ENCODE data around the gene TRABD.
"Not testable (repeated sequence)": the region's sequence is repeated elsewhere in the genome, so short reads cannot be mapped to it uniquely, and the experiment has no call there.

Gene TRABD

DNA sequence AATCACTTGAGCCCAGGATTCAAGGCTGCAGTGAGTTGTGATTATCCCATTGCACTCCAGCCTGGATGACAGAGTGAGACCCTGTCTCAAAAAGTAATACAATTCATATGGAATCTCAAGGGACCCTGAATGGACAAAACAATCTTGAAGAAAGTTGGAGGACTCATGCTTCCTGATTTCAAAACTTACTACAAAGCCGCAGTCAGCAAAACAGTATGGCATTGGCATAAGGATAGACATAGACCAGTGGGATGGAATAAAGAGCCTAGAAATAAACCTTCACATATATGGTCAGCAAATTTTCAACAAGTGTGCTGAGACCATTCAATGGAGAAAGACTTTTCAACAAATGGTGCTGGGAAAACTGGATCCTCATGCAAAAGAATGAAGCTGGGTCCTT is 17.6 kb downstream of the TRABD start:
- no peak for DNase-seq

DNA sequence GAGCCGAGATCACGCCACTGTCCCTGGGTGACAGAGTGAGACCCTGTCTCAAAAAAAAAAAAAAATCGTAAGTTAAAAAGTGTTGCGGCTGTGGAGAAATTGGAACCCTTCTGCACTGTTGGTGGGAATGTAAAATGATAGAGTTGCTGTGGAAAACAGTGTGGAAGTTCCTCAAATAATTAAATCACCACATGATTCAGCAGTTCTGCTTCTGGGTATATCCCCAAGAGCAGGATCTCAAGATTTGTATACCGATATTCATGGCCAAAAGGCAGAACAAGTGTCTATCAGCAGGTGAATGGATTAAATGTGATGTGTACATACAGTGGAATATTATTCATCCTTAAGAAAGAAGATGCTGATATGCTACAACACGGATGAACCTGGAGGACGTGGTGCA is 18.9 kb downstream of the TRABD start:
- DNase-seq = no peak

DNA sequence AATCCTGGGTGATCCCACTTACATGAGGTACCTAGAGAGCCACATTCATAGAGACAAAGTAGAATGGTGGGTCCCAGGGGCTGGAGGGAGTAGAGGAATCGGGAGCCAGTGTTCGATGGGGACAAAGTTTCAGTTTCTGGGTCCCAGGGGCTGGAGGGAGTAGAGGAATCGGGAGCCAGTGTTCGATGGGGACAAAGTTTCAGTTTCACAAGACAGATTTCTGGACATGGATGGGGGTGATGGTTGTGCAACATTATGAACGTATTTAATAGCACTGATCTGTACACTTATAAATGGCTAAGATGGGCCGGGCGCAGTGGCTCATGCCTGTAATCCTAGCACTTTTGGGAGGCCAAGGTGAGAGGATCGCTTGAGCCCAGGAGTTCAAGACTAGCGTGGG is 19.3 kb downstream of the TRABD start:
- DNase-seq = not testable (repeated sequence)

- DNase-seq = no peak
Observed at GRCh38 chr22:50205781-50206569, 20.3 kb downstream of the TRABD start.

DNA sequence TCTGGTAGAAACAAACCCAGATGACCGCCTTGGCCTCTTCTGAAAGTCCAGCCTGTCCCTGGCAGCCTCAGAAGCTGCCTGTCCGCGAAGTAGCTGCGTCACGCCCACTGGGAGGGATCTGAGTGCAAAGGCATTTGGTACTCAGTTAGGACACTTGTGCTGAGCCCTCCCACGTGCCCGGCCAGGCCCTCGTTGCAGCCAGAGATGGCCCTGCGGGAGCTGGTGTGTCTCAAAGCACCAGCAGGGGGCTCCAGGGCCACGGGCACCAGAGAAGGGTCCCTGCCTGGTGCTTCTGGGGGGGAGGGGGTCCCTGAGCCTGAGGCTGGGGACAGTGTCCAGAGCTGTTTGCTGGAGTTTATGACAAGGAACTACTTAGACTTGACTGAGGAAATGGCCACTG is 20.9 kb downstream of the TRABD start:
- peak; percentile 17 for DNase-seq

GRCh38 chr22:50207383-50208140 is 21.8 kb downstream of the TRABD start:
- no peak for DNase-seq

- no peak for DNase-seq
Observed at GRCh38 chr22:50208430-50208938, 22.8 kb downstream of the TRABD start.

GRCh38 chr22:50208939-50209892 is 23.5 kb downstream of the TRABD start:
- no peak for DNase-seq

- DNase-seq = peak; percentile 57
Observed at GRCh38 chr22:50209893-50210292, 24.2 kb downstream of the TRABD start.

DNA sequence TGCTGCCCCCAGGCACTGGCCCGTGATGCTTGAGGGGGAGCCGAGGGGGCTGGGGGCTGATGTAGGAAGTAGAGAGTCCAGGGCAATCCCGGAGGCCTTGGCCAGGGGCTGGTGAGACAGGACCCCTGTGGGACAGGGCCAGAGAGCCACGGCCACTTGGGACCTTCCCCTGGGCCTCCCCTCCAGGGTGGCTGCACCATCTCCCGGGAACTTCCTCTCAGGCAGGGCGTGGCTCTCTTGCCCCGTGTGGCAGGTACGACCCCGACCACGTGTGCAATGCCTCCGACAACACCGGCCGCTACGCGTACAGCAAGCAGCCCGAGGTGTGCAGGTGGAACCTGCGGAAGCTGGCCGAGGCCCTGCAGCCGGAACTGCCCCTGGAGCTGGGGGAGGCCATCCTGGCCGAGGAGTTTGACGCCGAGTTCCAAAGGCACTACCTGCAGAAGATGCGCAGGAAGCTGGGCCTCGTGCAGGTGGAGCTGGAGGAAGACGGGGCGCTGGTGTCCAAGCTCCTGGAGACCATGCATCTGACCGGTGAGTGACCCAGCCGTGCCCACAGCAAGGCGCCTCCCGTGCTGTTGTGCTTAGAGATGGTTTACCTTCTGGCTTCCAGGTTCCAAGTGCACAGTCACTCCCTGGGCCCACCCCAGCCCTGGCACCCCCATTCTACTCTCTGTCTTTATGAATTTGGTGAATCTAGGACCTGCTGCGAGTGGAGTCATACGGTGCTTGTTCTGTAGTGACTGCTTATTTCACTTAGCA is 24.8 kb downstream of the TRABD start:
- DNase-seq = no peak

GRCh38 chr22:50211147-50211546 is 25.4 kb downstream of the TRABD start:
- DNase-seq = no peak

- no peak for DNase-seq
Observed at GRCh38 chr22:50213263-50213662, 27.6 kb downstream of the TRABD start.

GRCh38 chr22:50215297-50216054 is 29.8 kb downstream of the TRABD start:
- no peak for DNase-seq

GRCh38 chr22:50216055-50216683 is 30.5 kb downstream of the TRABD start:
- no peak for DNase-seq

DNA sequence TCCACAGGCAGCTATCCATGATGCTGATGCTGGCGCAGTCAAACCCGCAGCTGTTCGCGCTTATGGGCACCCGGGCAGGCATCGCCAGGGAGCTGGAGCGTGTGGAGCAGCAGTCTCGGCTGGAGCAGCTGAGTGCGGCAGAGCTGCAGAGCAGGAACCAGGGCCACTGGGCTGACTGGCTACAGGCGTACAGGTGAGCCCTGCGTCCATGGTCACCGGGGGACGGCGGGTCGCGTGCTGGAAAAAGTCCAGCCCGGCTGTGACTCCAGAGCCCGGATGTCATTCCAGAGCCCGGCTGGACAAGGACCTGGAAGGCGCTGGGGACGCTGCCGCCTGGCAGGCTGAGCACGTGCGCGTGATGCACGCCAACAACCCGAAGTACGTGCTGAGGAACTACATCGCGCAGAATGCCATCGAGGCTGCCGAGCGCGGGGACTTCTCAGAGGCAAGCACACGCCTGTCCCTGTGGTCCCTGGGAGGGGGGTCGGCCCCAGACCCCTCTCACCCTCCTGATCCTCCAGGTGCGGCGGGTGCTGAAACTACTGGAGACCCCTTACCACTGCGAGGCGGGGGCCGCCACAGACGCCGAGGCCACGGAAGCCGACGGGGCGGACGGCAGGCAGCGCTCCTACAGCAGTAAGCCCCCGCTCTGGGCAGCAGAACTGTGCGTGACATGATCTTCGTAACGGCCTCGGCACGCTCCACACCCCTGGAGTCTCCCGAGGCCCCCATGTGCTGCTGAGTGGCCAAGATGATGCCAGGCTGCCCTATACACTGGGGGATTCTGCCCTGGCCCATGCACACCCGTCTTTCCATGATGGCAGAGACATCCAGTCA is 31.2 kb downstream of the TRABD start:
- no peak for DNase-seq

GRCh38 chr22:50217543-50218152 is 31.9 kb downstream of the TRABD start:
- no peak for DNase-seq

DNA sequence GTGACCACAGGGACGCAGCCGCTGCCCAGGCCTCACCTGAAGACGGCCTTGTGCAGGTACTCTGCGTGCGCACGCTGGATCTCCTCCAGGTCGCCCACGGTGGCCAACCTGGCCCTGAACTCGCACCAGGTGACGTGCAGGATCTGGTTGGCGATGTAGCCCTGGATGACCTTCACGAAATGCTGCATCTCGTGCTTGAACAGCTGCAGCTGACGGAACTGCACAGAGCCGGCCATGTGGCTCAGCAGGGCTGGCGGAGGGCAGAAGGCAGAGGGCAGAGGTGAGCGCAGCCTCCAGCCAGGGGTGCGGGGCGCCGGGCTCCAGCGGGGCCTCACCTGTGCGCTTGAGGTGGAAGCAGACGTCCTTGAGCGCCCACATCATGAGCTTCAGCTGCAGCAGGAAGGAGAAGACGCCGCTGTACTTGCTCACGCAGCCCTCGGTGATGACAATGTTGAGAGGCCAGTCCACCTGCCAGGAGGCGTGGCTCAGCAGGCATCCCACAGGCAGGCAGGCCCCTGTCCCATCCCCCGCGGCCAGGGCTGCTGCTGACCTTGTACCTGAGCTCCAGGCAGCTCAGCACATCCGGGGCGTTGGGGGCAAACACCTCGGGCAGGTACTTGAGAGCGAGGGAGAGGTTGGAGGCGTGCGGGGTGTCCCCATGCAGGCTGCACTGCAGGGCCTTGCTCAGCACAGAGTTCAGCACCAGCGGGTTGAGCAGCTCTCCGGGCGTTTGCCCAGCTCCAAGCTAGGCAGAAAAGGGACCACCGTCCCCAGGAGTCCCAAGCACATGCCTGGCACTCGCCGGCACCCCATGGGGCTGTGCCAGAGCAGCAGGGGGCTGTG is 32.7 kb downstream of the TRABD start:
- DNase-seq = no peak
